ENCODE results near the gene UBA1.
A peak's percentile ranks its signal among the peaks of the same experiment; 100 is the strongest.

The UBA1 gene

GRCh38 chrX:47182106-47182700, 11.4 kb upstream of the UBA1 start:
- Histone ChIP-seq H3K36me3 (ENCODE audit: control insufficient read depth, insufficient read depth, low read length) (peaks cover 10% of the 10 kb centered on the region), H3K9ac (ENCODE audit: low read length) (no peak overlapping the region), H3K4me3 (ENCODE audit: low read length) (no peak overlapping the region), H3K4me1 (ENCODE audit: control insufficient read depth, insufficient read depth, low read length) (no peaks in the 10 kb centered on the region), H3K9me3 (ENCODE audit: control insufficient read depth, low read length) (no peaks in the 10 kb centered on the region), H3K27me3 (ENCODE audit: control insufficient read depth, insufficient read depth, low read length) (no peaks in the 10 kb centered on the region)

- Histone ChIP-seq H3K27me3 (ENCODE audit: control insufficient read depth, insufficient read depth, low read length) (no peaks in the 10 kb centered on the region), H3K4me3 (ENCODE audit: low read length) (no peak overlapping the region), H3K36me3 (ENCODE audit: control insufficient read depth, insufficient read depth, low read length) (peaks cover 10% of the 10 kb centered on the region), H3K9me3 (ENCODE audit: control insufficient read depth, low read length) (no peaks in the 10 kb centered on the region), H3K9ac (ENCODE audit: low read length) (no peak overlapping the region), H3K4me1 (ENCODE audit: control insufficient read depth, insufficient read depth, low read length) (no peaks in the 10 kb centered on the region)
These were observed 9.1 kb upstream of the UBA1 start for GRCh38 chrX:47184486-47184885.

DNA sequence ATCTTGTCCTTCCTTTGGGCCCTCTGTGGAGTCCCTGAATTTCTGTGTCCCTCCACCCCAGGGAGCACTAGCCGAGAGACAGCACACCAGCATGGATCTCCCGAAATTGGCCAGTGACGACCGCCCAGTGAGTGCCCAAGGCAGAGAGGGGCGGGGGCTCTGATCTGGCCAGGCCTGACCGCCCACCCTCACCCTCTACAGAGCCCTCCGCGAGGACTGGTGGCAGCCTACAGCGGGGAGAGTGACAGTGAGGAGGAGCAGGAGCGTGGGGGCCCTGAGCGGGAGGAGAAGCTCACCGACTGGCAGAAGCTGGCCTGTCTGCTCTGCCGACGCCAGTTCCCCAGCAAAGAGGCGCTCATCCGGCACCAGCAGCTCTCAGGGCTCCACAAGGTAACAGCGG, 8.4 kb upstream of the UBA1 start:
- Histone ChIP-seq H3K9ac (ENCODE audit: low read length) (no peak overlapping the region), H3K27me3 (ENCODE audit: control insufficient read depth, insufficient read depth, low read length) (no peaks in the 10 kb centered on the region), H3K4me1 (ENCODE audit: control insufficient read depth, insufficient read depth, low read length) (no peaks in the 10 kb centered on the region), H3K36me3 (ENCODE audit: control insufficient read depth, insufficient read depth, low read length) (peaks cover 10% of the 10 kb centered on the region), H3K4me3 (ENCODE audit: low read length) (no peak overlapping the region), H3K9me3 (ENCODE audit: control insufficient read depth, low read length) (no peaks in the 10 kb centered on the region)

- Histone ChIP-seq H3K4me3 (ENCODE audit: low read length) (no peak overlapping the region), H3K36me3 (ENCODE audit: control insufficient read depth, insufficient read depth, low read length) (peaks cover 9% of the 10 kb centered on the region), H3K9ac (ENCODE audit: low read length) (no peak overlapping the region), H3K9me3 (ENCODE audit: control insufficient read depth, low read length) (no peaks in the 10 kb centered on the region), H3K4me1 (ENCODE audit: control insufficient read depth, insufficient read depth, low read length) (no peaks in the 10 kb centered on the region), H3K27me3 (ENCODE audit: control insufficient read depth, insufficient read depth, low read length) (no peaks in the 10 kb centered on the region)
These were observed 7.4 kb upstream of the UBA1 start for GRCh38 chrX:47186096-47186740.

DNA sequence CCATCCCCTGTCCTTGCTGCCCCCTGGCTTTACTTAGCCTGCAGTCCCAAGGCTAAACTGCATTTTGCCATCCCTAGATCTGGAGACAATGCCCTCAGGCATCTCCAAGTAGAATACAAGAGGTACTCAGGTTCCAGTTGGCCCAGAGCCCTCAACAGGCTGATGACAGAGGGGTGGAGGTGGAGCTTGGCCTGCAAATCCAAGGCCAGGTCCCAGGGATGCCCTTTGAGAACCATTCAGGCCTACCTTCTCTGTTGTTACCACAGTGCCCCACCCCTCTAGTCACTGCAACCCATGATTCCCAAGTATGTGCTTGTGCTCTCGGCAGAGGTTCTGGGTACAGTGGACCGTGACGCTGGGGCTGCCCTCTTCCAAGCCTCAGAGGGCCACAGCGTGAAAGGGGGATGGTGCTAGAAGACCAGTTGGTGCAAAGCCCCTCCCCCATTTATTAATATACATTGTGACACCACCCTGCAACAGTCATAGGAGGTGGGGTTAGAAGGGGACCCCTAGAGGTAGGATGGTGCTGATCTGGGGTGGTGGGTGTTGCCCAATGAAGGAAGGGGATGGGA, 6.4 kb upstream of the UBA1 start:
- no peaks in the 10 kb centered on the region for H3K9me3 ChIP-seq (ENCODE audit: control insufficient read depth, low read length)
- H3K9ac ChIP-seq (ENCODE audit: low read length), result no peak overlapping the region
- no peaks in the 10 kb centered on the region for H3K27me3 ChIP-seq (ENCODE audit: control insufficient read depth, insufficient read depth, low read length)
- no peaks in the 10 kb centered on the region for H3K36me3 ChIP-seq (ENCODE audit: control insufficient read depth, insufficient read depth, low read length)
- no peaks in the 10 kb centered on the region for H3K4me1 ChIP-seq (ENCODE audit: control insufficient read depth, insufficient read depth, low read length)
- no peak overlapping the region for H3K4me3 ChIP-seq (ENCODE audit: low read length)

- Histone ChIP-seq H3K36me3 (ENCODE audit: control insufficient read depth, insufficient read depth, low read length) (no peaks in the 10 kb centered on the region), H3K9me3 (ENCODE audit: control insufficient read depth, low read length) (no peaks in the 10 kb centered on the region), H3K9ac (ENCODE audit: low read length) (no peak overlapping the region), H3K27me3 (ENCODE audit: control insufficient read depth, insufficient read depth, low read length) (no peaks in the 10 kb centered on the region), H3K4me3 (ENCODE audit: low read length) (no peak overlapping the region), H3K4me1 (ENCODE audit: control insufficient read depth, insufficient read depth, low read length) (peaks cover 3% of the 10 kb centered on the region)
These were observed 3.7 kb upstream of the UBA1 start for GRCh38 chrX:47189906-47190305.

DNA sequence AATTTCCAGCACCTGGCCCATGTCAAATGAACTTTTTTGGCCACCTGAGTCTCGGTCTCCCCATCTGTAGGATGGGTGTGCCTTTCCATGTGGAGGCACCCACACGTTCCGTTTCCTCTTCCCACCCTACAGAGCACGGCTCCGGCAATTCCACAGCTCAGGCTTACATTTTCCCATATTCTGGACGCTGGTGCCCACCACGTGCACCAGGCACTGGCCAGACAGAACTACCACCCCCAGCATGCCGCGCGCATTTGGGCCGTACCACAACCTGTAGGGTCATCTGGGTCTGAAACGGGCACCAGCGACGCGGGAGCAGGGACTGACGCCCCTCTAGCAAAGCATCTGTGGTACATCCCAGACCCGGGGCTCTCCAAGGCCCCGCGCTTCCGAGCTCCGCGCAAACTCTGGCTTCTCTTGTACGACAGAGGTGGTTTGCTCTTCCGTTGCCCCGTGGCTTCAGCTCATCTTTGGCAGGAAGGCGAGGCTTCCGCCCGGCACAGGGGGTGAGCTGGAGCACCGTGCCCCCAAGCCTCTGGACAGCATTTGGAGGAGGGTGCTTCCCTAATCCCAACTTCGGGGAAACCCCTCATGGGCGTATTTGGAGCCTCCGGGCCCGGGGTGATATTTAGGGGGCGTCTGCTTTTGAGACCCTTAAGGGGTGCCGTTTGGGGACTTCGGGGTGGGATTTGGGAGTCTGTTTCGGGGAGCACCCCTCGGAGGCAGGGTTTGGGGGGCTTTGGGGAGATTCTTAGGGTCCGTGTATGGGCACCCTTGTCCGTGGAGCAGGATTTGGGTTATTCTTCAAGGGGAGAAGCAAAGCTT, 3.0 kb upstream of the UBA1 start:
- H3K9ac ChIP-seq (ENCODE audit: low read length), result peak overlapping the region; percentile 54
- peaks cover 6% of the 10 kb centered on the region for H3K4me1 ChIP-seq (ENCODE audit: control insufficient read depth, insufficient read depth, low read length)
- H3K36me3 ChIP-seq (ENCODE audit: control insufficient read depth, insufficient read depth, low read length), result no peaks in the 10 kb centered on the region
- H3K9me3 ChIP-seq (ENCODE audit: control insufficient read depth, low read length), result no peaks in the 10 kb centered on the region
- peak overlapping the region; percentile 43 for H3K4me3 ChIP-seq (ENCODE audit: low read length)
- no peaks in the 10 kb centered on the region for H3K27me3 ChIP-seq (ENCODE audit: control insufficient read depth, insufficient read depth, low read length)

GRCh38 chrX:47191331-47191730, 2.3 kb upstream of the UBA1 start:
- Histone ChIP-seq H3K4me3 (ENCODE audit: low read length) (peak overlapping the region; percentile 43), H3K36me3 (ENCODE audit: control insufficient read depth, insufficient read depth, low read length) (no peaks in the 10 kb centered on the region), H3K4me1 (ENCODE audit: control insufficient read depth, insufficient read depth, low read length) (peaks cover 13% of the 10 kb centered on the region), H3K9ac (ENCODE audit: low read length) (peak overlapping the region; percentile 54), H3K9me3 (ENCODE audit: control insufficient read depth, low read length) (no peaks in the 10 kb centered on the region), H3K27me3 (ENCODE audit: control insufficient read depth, insufficient read depth, low read length) (no peaks in the 10 kb centered on the region)

GRCh38 chrX:47191806-47192401, 1.7 kb upstream of the UBA1 start:
- Histone ChIP-seq H3K9ac (ENCODE audit: low read length) (no peak overlapping the region), H3K36me3 (ENCODE audit: control insufficient read depth, insufficient read depth, low read length) (no peaks in the 10 kb centered on the region), H3K9me3 (ENCODE audit: control insufficient read depth, low read length) (no peaks in the 10 kb centered on the region), H3K4me1 (ENCODE audit: control insufficient read depth, insufficient read depth, low read length) (peaks cover 16% of the 10 kb centered on the region), H3K27me3 (ENCODE audit: control insufficient read depth, insufficient read depth, low read length) (no peaks in the 10 kb centered on the region), H3K4me3 (ENCODE audit: low read length) (no peak overlapping the region)

DNA sequence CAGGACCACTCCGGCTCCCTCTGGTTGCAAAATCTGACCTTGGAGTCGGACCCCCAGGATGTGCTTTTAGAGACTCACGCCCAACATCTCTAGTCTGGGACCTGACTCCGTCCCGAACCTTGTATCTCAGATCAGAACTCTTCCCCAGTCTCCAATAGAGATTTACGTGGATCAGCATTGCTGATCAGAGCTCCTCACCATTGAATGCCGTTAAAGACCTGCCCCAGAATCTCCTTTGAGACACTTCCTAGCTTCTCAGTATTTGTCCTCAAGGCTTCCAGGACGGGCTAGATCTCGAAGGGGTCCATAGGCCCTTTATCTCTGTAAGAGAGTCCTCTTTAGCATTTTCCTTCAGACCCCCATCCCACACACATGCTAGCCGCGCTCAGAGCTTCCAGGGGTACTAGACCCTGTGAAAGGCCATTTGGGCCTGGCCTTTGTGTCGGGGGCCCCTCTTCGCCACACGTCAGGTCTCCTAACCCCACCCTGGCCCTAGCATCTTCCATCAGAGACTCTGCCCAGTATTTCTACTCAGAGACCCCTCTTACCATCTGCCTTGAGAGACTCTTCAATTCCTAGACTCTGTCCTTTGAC, 662 bp downstream of the UBA1 start:
- H3K9me3 ChIP-seq (ENCODE audit: control insufficient read depth, low read length), result no peaks in the 10 kb centered on the region
- peaks cover 27% of the 10 kb centered on the region for H3K4me1 ChIP-seq (ENCODE audit: control insufficient read depth, insufficient read depth, low read length)
- H3K9ac ChIP-seq (ENCODE audit: low read length), result peak overlapping the region; percentile 93
- H3K36me3 ChIP-seq (ENCODE audit: control insufficient read depth, insufficient read depth, low read length), result no peaks in the 10 kb centered on the region
- H3K4me3 ChIP-seq (ENCODE audit: low read length), result peak overlapping the region; percentile 69
- no peaks in the 10 kb centered on the region for H3K27me3 ChIP-seq (ENCODE audit: control insufficient read depth, insufficient read depth, low read length)

DNA sequence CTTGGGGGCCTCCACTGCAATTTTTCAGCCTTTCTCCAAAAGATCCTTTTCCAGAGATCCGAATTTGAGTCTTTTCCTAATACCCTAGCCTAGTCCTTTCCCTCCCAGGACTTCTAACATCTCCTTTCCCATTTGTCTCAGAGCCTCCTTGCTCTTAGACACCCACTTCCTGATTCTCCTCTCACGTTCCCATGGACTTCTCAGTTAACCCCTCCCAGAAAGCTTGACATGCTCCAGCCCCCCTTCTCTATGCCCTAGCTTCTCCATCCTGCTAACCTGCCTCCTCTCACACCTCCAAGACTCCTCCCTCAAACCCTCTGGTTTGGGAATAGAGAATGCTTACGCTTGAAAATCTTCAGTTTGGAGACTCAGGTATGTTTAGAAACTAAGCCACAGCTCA, 2.5 kb downstream of the UBA1 start:
- Histone ChIP-seq H3K4me1 (ENCODE audit: control insufficient read depth, insufficient read depth, low read length) (peaks cover 33% of the 10 kb centered on the region), H3K9ac (ENCODE audit: low read length) (peak overlapping the region; percentile 43), H3K4me3 (ENCODE audit: low read length) (no peak overlapping the region), H3K36me3 (ENCODE audit: control insufficient read depth, insufficient read depth, low read length) (peaks cover under 1% of the 10 kb centered on the region), H3K9me3 (ENCODE audit: control insufficient read depth, low read length) (no peaks in the 10 kb centered on the region), H3K27me3 (ENCODE audit: control insufficient read depth, insufficient read depth, low read length) (no peaks in the 10 kb centered on the region)
